Activated naive CD4-positive, alpha-beta T cell treated with anti-CD3 and anti-CD28 coated beads, Interleukin-2, amount 10 ng/mL, durations not matched to agents 7 days and 5 days (primary cell): ENCODE measurements around the gene COA1.
"Not testable (repeated sequence)": the region's sequence is repeated elsewhere in the genome, so short reads cannot be mapped to it uniquely, and the experiment has no call there.

Experiments used
- CTCF ChIA-PET: fragments of 350-600 bp; sonication (Branson Sonifier 250); formaldehyde crosslinking; loops from one replicate; lab custom pipeline; 2021; ENCODE audit warnings: antibody characterized with exemption; lab: Charles Lee
- DNase-seq: peaks from one replicate; pipeline ENCODE4 v3.0.0-alpha.2; 2020
- H3K27ac Mint-ChIP-seq: one replicate; pipeline ENCODE4 v1.8.0; 2021; ENCODE audit warnings: mild to moderate bottlenecking, moderate library complexity, mixed read lengths
- H3K27me3 Mint-ChIP-seq: one replicate; pipeline ENCODE4 v1.8.0; 2021; ENCODE audit warnings: mild to moderate bottlenecking, mixed read lengths
- H3K36me3 Mint-ChIP-seq: one replicate; pipeline ENCODE4 v1.8.0; 2021; ENCODE audit warnings: mixed read lengths
- H3K4me1 Mint-ChIP-seq: one replicate; pipeline ENCODE4 v1.8.0; 2021; ENCODE audit warnings: mixed read lengths
- H3K4me3 Mint-ChIP-seq: one replicate; pipeline ENCODE4 v1.8.0; 2021; ENCODE audit warnings: mild to moderate bottlenecking, moderate library complexity, mixed read lengths
- H3K9me3 Mint-ChIP-seq: one replicate; pipeline ENCODE4 v1.8.0; 2021; ENCODE audit warnings: mixed read lengths

Gene COA1

GRCh38 chr7:43679210-43680068, 49.9 kb downstream of the COA1 start:
- no peak for DNase-seq
- H3K27me3 Mint-ChIP-seq, result no peaks in the 10 kb centered on the region
- H3K36me3 Mint-ChIP-seq, result peaks cover 25% of the 10 kb centered on the region
- H3K4me3 Mint-ChIP-seq, result no peak overlapping the region
- H3K9me3 Mint-ChIP-seq, result peaks cover 4% of the 10 kb centered on the region
- H3K27ac Mint-ChIP-seq, result no peak overlapping the region
- CTCF ChIA-PET, result interaction anchor here (1.2 to 3.3 kb wide), 2 partner anchors 21 to 97 kb away, joined by 3 to 9 read pairs; partner anchors contain the start of gene STK17A
- peaks cover 41% of the 10 kb centered on the region for H3K4me1 Mint-ChIP-seq

- DNase-seq, result no peak
- Mint-ChIP-seq H3K4me3 (no peak overlapping the region), H3K9me3 (peaks cover 8% of the 10 kb centered on the region), H3K4me1 (peaks cover 46% of the 10 kb centered on the region), H3K27me3 (no peaks in the 10 kb centered on the region), H3K27ac (no peak overlapping the region), H3K36me3 (peaks cover 20% of the 10 kb centered on the region)
- CTCF ChIA-PET, result interaction anchor here (1.2 to 3.3 kb wide), 2 partner anchors 23 to 96 kb away, joined by 3 to 9 read pairs; partner anchors contain the start of gene STK17A
Observed at GRCh38 chr7:43678315-43678714, 51.0 kb downstream of the COA1 start.

- no peak for DNase-seq
- peaks cover 9% of the 10 kb centered on the region for H3K9me3 Mint-ChIP-seq
- peaks cover 23% of the 10 kb centered on the region for H3K36me3 Mint-ChIP-seq
- H3K27me3 Mint-ChIP-seq, result no peaks in the 10 kb centered on the region
- H3K27ac Mint-ChIP-seq, result no peak overlapping the region
- peaks cover 48% of the 10 kb centered on the region for H3K4me1 Mint-ChIP-seq
- CTCF ChIA-PET, result interaction anchor here (3.3 kb wide), 1 partner anchor 95 kb away, joined by 9 read pairs; the partner anchor contains the start of gene STK17A
- H3K4me3 Mint-ChIP-seq, result no peak overlapping the region
Observed at GRCh38 chr7:43677864-43678263, 51.5 kb downstream of the COA1 start.

GRCh38 chr7:43674559-43675436, 54.5 kb downstream of the COA1 start:
- CTCF ChIA-PET, result no interaction called here
- H3K27me3 Mint-ChIP-seq, result no peaks in the 10 kb centered on the region
- H3K27ac Mint-ChIP-seq, result no peak overlapping the region
- peaks cover 53% of the 10 kb centered on the region for H3K4me1 Mint-ChIP-seq
- no peak overlapping the region for H3K4me3 Mint-ChIP-seq
- peaks cover 23% of the 10 kb centered on the region for H3K9me3 Mint-ChIP-seq
- DNase-seq, result no peak
- peaks cover 46% of the 10 kb centered on the region for H3K36me3 Mint-ChIP-seq

- DNase-seq, CTCF ChIA-PET, H3K27me3 Mint-ChIP-seq, H3K4me3 Mint-ChIP-seq, H3K27ac Mint-ChIP-seq: not testable (repeated sequence)
- Mint-ChIP-seq H3K9me3 (peaks cover 27% of the 10 kb centered on the region), H3K36me3 (peaks cover 55% of the 10 kb centered on the region), H3K4me1 (peaks cover 49% of the 10 kb centered on the region)
Observed at GRCh38 chr7:43673243-43673976, 55.9 kb downstream of the COA1 start.

- Mint-ChIP-seq H3K4me3 (no peak overlapping the region), H3K9me3 (peaks cover 39% of the 10 kb centered on the region), H3K27ac (no peak overlapping the region), H3K4me1 (peaks cover 44% of the 10 kb centered on the region), H3K36me3 (peaks cover 70% of the 10 kb centered on the region), H3K27me3 (no peaks in the 10 kb centered on the region)
- CTCF ChIA-PET, result no interaction called here
- DNase-seq, result no peak
Observed at GRCh38 chr7:43671521-43671920, 57.8 kb downstream of the COA1 start.

- CTCF ChIA-PET, result interaction anchor here (1.4 to 1.8 kb wide), 2 partner anchors 30 to 87 kb away, joined by 7 to 8 read pairs; partner anchors contain the start of gene STK17A
- no peaks in the 10 kb centered on the region for H3K27me3 Mint-ChIP-seq
Observed at GRCh38 chr7:43669286-43670081, 59.8 kb downstream of the COA1 start.

GRCh38 chr7:43668035-43668434, 61.3 kb downstream of the COA1 start:
- peaks cover 43% of the 10 kb centered on the region for H3K9me3 Mint-ChIP-seq
- CTCF ChIA-PET, result interaction anchor here (1.2 kb wide), 1 partner anchor 32 kb away, joined by 6 read pairs; no protein-coding TSS in a partner anchor
- H3K27ac Mint-ChIP-seq, result no peak overlapping the region
- no peak for DNase-seq
- H3K4me1 Mint-ChIP-seq, result peaks cover 56% of the 10 kb centered on the region
- no peak overlapping the region for H3K4me3 Mint-ChIP-seq
- peaks cover 66% of the 10 kb centered on the region for H3K36me3 Mint-ChIP-seq
- H3K27me3 Mint-ChIP-seq, result no peaks in the 10 kb centered on the region

More at GRCh38 chr7:43669286-43670081, 59.8 kb downstream of the COA1 start:
- peak; percentile 47 for DNase-seq
- H3K36me3 Mint-ChIP-seq, result peaks cover 69% of the 10 kb centered on the region
- H3K4me1 Mint-ChIP-seq, result peaks cover 54% of the 10 kb centered on the region
- H3K4me3 Mint-ChIP-seq, result no peak overlapping the region
- peaks cover 47% of the 10 kb centered on the region for H3K9me3 Mint-ChIP-seq
- peak overlapping the region; percentile 56 for H3K27ac Mint-ChIP-seq

GRCh38 chr7:43666938-43667337, 62.4 kb downstream of the COA1 start:
- peaks cover 53% of the 10 kb centered on the region for H3K4me1 Mint-ChIP-seq

GRCh38 chr7:43664681-43665080, 64.6 kb downstream of the COA1 start:
- no peak overlapping the region for H3K4me3 Mint-ChIP-seq
- H3K4me1 Mint-ChIP-seq, result peaks cover 51% of the 10 kb centered on the region
- no peak for DNase-seq
- H3K36me3 Mint-ChIP-seq, result peaks cover 58% of the 10 kb centered on the region
- H3K9me3 Mint-ChIP-seq, result peaks cover 28% of the 10 kb centered on the region
- no peaks in the 10 kb centered on the region for H3K27me3 Mint-ChIP-seq
- peak overlapping the region; percentile 9 for H3K27ac Mint-ChIP-seq
- CTCF ChIA-PET, result interaction anchor here (1.1 to 1.6 kb wide), 2 partner anchors 35 to 80 kb away, joined by 3 to 4 read pairs; no protein-coding TSS in a partner anchor

More at GRCh38 chr7:43666938-43667337, 62.4 kb downstream of the COA1 start:
- H3K4me3 Mint-ChIP-seq, result no peak overlapping the region
- peaks cover 36% of the 10 kb centered on the region for H3K9me3 Mint-ChIP-seq
- H3K27ac Mint-ChIP-seq, result no peak overlapping the region
- peaks cover 60% of the 10 kb centered on the region for H3K36me3 Mint-ChIP-seq
- DNase-seq, result no peak
- CTCF ChIA-PET, result interaction anchor here (1.2 kb wide), 1 partner anchor 33 kb away, joined by 6 read pairs; no protein-coding TSS in a partner anchor
- H3K27me3 Mint-ChIP-seq, result no peaks in the 10 kb centered on the region

GRCh38 chr7:43660141-43660540, 69.2 kb downstream of the COA1 start:
- Mint-ChIP-seq H3K36me3 (peaks cover 42% of the 10 kb centered on the region), H3K9me3 (peaks cover 2% of the 10 kb centered on the region), H3K27ac (no peak overlapping the region), H3K4me3 (no peak overlapping the region), H3K27me3 (no peaks in the 10 kb centered on the region), H3K4me1 (peaks cover 64% of the 10 kb centered on the region)
- no peak for DNase-seq
- CTCF ChIA-PET, result interaction anchor here (0.7 to 1.0 kb wide), 2 partner anchors 40 to 72 kb away, joined by 3 read pairs; no protein-coding TSS in a partner anchor

- no peak for DNase-seq
- Mint-ChIP-seq H3K27ac (no peak overlapping the region), H3K9me3 (no peaks in the 10 kb centered on the region), H3K27me3 (no peaks in the 10 kb centered on the region), H3K36me3 (peaks cover 41% of the 10 kb centered on the region), H3K4me3 (no peak overlapping the region), H3K4me1 (peaks cover 61% of the 10 kb centered on the region)
- CTCF ChIA-PET, result no interaction called here
Observed at GRCh38 chr7:43659549-43659896, 69.8 kb downstream of the COA1 start.
